ENCODE results near the gene SLC17A7.

SLC17A7 gene

DNA sequence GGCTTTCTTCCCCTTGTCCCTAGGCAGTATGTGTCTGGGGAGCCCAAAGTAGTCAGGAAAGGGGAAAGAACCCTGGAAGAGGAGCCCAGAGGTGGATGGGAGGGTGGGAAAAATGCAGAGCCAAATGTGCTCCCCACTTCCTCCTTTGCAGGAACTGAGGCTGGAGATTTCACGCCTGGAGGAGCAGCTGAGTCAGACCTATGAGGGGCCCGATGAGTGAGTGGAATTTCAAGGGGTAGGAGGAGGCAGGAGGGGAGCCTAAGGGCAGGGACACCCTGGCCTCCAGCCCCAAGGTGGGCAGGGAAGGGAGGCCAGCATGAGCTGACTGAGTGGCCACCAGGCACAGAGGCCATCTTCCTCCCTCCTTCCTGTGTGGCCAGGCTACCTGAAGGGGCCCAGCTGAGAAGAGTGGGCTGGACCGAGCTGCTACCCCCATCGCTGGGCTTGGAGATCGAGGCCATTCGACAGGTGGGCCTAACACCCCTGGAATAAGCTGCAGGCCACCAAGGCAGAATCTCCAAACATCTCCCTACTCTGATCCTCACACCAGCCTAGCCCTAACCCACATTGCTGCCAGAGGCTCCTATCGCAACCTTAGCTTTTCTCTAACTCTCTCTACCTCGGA lies 32.4 kb downstream of the SLC17A7 start:
- DNase-seq (ENCODE audit: low spot score): no peak

DNA sequence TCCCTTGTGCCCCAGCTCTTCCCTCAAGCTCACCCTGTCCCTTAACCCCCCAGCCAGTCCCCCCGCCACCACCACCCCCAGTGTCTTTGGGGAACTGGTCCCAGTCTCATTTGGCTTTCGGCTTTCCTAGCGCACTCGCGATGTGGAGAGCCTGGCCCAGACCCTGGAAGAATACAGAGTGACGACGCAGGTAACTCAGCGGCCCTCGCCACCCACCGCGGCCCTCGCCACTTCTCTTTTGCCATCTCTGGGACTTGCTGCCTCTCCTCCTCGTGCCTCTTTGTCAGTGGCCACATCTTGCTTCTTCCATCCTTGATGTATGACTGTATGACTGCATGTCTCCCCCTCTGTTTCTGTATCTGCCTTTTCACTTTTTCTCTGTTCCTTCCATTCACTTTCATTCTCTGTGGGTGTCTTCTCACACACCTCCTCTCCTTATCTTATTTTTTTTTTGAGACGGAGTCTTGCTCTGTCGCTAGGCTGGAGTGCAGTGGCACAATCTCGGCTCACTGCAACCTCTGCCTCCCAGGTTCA lies 33.8 kb downstream of the SLC17A7 start:
- no peak for DNase-seq (ENCODE audit: low spot score)

DNA sequence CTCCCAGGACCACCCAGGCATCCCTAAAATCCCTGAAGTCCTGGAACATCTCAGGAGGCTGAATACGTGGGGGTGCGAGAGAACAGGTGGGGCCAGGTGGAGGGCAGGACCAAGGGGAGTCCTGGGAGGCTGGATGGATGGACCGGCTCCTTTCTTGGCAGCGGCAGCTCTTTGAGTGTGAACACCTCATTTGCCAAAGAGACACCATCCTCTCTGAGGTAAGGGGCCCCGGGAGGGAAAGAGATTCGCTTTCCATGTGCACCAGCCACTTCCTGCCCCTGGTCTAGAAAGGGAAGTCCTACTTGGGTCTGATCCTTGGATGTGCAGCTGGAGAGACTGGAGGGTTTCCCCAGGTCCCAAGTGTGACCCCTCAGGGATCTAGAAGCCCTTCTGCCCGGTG lies 34.2 kb downstream of the SLC17A7 start:
- no peak for DNase-seq (ENCODE audit: low spot score)

DNA sequence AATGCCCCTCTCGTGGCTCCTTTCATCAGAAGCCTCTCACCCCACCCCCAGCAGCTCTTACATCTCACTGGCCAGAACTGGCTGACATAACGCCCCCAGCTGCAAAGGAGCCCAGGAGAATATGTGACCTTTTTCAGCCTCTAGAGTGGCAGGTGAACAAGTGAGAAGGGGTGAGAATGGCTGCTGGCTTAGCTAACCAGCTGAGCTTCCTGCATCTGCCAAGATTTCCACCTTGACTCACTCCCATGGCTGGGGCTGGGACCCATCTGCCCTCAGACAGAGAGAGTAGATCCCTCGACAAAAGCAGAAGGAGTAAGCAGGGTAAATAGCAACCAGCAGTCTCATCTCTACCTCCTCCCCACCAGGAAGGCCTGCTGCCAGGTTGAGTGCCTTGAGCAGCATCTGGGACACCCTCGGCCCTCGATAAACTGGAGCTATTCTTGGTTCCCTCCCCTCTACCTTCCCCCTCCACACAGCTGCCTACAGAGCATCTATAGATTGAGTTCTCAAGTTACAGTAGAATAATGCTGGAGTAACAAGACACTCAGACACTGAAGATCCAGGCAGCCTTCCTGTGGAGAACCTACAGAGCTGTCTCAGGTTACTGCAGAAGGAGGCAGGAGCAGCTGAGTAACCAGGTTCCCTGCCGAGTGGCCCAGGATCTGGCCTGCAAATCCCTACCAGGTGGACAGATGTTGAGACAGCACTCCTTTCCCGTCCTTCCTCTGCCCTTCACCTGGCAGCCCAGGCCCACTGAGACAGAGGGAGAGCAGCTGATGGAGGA lies 37.7 kb downstream of the SLC17A7 start:
- DNase-seq (ENCODE audit: low spot score): no peak

GRCh38 chr19:49400029-49400428 lies 41.3 kb downstream of the SLC17A7 start:
- DNase-seq (ENCODE audit: low spot score): no peak

DNA sequence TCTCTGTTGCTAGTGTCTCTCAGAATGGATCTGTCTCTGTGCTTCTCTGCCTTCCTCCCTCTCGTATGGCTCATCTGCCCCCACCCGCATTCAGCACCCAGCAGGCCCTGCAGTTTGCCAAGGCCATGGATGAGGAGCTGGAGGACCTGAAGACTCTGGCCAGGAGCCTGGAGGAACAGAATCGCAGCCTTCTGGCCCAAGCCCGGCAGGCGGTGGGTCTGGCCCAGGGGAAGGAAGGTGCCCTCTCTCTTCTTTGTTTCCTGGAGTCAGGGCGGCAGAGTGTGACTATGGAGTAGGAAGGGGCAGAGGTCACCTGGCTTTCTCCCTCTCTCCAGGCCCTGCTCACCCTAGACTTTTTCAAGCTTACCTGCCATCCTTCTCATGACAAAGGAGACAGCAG lies 42.4 kb downstream of the SLC17A7 start:
- DNase-seq (ENCODE audit: low spot score): no peak

DNA sequence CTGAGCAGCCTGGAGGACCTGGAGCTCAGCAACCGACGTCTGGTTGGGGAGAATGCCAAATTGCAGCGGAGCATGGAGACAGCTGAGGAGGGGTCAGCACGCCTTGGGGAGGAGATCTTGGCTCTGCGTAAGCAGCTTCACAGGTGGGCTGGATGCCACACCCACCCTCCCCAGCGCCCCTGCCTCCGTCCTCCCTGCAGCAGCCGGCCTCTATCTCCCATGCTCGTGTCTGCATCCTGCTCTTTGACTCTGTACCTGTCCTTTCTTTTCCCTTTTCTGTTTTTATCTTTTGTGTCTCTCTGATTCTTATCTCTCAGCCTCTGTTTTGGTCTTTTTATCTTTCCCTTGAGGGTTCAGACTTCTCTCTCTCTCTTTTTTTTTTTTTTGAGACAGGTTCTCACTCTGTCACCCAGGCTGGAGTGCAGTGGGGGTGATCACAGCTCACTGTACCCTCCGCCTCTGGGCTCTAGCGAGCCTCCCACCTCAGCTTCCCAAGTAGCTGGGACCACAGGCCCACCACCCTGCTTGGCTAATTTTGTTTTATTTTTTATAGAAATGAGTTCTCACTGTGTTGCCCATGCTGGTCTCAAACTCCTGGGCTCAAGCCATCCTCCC lies 43.2 kb downstream of the SLC17A7 start:
- no peak for DNase-seq (ENCODE audit: low spot score)

GRCh38 chr19:49396738-49397505 lies 44.4 kb downstream of the SLC17A7 start:
- DNase-seq (ENCODE audit: low spot score): no peak

- no peak for DNase-seq (ENCODE audit: low spot score)
Observed at GRCh38 chr19:49395581-49396407, 45.5 kb downstream of the SLC17A7 start.

GRCh38 chr19:49393881-49394280 lies 47.4 kb downstream of the SLC17A7 start:
- DNase-seq (ENCODE audit: low spot score): no peak

DNA sequence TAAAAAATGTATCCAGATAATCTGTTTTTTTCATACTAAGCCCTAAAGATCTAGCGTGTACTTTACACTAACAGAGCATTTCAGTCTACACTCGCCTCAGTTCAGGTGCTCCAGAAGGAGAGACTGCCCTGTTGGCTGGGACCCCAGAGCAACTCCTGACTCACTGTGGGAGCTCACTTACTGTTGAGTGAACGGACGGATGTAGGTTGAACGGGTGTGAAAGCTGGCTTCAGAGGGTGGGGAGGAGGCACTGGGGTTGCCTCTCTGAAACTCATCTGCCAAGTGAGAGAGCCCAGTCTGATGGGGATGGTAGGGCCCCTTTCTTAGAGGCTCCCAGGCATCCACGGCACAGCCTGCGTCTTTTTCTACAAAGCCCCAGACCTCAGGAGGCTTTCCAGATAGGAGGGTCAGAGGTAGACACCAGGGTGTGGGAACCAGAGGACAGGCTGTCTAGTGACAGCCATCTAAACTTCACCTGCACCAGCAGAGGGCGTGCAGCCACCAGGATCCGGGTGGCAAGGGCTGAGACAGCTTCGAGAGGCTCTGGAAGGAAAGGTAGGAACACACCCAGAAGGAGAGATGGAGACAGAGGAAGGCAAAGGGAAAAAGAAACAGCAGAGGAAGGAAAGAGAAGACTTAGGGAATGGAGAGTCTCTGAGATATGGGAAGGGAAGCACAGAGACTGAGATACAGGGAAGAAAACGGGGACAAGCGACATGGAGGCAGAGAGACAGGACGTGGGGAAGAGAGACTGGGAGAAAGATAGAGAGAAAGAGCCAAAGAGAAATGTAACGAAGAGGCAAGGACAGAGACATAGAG lies 49.5 kb downstream of the SLC17A7 start:
- peak; percentile 54 for DNase-seq (ENCODE audit: low spot score)

DNA sequence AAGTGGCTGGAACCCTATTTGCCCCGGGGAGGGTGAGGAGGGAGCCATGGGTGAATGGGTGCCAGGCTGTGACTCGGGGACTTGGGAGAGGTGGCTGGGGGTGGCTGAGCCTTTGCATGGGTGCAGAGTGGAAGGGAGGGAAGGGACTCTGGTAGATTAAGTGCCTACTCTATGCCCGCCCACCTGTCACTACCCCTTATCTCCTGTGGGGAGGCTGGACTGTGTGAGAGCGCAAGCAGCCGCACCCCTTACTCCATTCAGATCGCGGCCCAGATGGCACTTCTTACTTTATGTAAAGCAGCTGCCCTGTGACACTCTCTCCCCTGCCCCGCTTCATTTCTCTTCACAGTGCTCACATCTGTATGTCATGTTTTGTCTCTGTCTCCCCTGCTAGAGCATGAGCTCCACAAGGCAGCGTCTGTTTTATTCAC lies 50.4 kb downstream of the SLC17A7 start:
- DNase-seq (ENCODE audit: low spot score): no peak

DNA sequence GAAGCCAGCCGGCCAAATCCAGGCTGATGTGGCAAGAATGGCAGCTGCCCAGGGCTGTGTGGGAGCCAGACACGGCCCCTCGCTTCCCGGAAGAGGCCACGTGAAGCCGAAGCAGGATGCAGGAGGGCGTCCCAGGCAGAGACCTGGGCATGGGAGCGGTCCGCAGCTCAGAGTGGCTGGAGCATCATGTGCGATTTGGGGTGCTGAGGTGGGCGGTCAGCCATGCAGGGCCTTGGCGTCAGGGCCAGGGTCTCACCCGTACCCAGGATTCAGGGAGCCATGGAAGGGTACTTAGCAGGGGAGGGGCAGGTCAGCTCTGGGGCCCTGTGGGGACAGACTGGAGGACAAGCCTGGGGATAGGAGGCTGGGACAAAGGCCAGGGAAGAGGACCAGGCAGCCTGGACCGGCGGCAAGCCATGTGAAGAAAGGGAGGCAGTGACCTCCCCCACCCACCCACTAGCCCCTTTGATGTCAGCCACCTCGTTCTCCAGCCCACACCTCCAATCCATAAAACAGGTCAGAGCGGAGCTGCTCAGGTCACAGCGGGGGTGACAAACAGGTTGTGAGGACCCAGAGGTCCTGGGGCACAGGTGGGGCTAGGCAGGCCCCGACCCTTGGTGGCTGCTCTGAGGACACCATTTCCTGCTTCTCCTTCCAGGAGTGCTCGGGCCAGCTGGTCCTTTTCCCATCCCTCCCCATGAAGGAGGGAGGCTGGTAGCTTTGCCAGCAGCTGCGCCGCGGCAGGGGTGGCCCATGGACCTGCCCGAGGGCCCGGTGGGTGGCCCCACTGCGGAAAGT lies 51.0 kb downstream of the SLC17A7 start:
- DNase-seq (ENCODE audit: low spot score): no peak

DNA sequence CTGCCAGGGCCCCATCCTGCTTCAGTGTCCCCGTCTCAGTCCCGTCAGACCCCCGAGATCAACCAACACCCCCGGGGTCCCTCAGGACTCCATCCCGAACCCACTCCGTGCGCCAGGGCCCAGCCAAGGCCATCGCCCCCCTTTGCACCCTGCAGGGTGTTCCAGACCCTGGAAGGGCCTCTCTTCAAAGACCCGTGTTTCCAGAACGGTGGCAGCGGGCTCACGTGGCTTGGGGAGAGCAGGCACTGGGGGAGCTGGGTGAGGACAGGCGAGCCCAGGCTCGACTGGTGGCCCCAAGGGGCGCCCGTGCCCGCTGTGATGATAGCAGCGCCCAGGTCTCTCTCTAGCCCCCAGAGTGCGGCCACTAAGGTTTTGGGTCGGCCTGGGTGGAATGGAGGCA lies 51.9 kb downstream of the SLC17A7 start:
- no peak for DNase-seq (ENCODE audit: low spot score)

- peak; percentile 94 for DNase-seq (ENCODE audit: low spot score)
Observed at GRCh38 chr19:49387936-49388372, 53.4 kb downstream of the SLC17A7 start, which contains the start of gene KASH5. KASH5 (plus strand) TSS chr19:49388249; CDS start chr19:49390884, 2,635 bp downstream.

GRCh38 chr19:49383599-49383998 lies 57.7 kb downstream of the SLC17A7 start:
- no peak for DNase-seq (ENCODE audit: low spot score)

DNA sequence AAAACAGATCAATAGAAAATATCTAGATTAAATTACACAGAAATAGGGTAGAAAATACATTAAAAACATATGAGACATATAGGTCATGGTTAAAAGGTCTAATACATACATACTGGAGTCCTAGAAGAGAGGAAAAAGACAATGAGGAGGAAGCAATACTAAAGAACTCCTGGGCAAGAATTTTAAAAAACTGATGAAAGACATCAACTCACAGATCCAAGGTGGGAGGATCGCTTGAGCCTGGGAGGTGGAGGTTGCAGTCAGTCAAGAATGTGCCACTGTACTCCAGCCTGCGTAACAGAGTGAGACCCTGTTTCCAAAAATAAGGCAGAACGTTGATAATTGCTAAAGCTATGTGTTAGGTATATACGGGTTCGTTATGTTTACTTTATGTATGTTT lies 58.7 kb downstream of the SLC17A7 start:
- no peak for DNase-seq (ENCODE audit: low spot score)

DNA sequence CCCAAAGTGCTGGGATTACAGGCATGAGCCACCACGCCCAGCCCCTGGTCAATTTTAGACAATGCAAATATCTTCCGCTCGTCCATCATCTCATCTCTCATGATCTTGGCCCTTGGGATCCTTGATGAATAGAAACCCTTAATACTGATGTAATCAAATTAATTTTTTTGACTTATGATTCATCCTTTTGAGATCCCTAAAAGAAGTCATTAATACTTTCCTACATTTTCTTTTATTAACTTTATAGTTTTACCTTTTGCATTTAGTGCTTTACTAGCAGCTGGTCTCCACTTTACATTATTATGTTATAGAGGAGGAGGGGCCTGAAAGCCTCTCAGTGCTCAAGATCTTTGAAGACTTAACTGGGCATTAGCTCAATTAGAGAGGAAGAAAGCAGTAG lies 60.9 kb downstream of the SLC17A7 start:
- DNase-seq (ENCODE audit: low spot score): no peak
